NCI-H446 treated with DMSO at 0.1 percent for 48 hours (cell line): ENCODE results near the gene AQP12B.
"Not testable (repeated sequence)": the region's sequence is repeated elsewhere in the genome, so short reads cannot be mapped to it uniquely, and the experiment has no call there.

Experiments
- DNase-seq: peaks from one replicate; lab custom pipeline; 2025; lab: John Stamatoyannopoulos, UW

Gene AQP12B

GRCh38 chr2:240701091-240701735 is 18.5 kb upstream of the AQP12B start:
- DNase-seq = no peak

GRCh38 chr2:240700616-240701015 is 17.9 kb upstream of the AQP12B start:
- not testable (repeated sequence) for DNase-seq

- DNase-seq = not testable (repeated sequence)
Observed at GRCh38 chr2:240699835-240700234, 17.1 kb upstream of the AQP12B start.

- DNase-seq = not testable (repeated sequence)
Observed at GRCh38 chr2:240698852-240699561, 16.3 kb upstream of the AQP12B start.

GRCh38 chr2:240696469-240696868 is 13.8 kb upstream of the AQP12B start:
- not testable (repeated sequence) for DNase-seq

- not testable (repeated sequence) for DNase-seq
Observed at GRCh38 chr2:240695593-240695992, 12.9 kb upstream of the AQP12B start.

- not testable (repeated sequence) for DNase-seq
Observed at GRCh38 chr2:240694304-240694703, 11.6 kb upstream of the AQP12B start.

GRCh38 chr2:240692583-240693561 is 10.2 kb upstream of the AQP12B start:
- not testable (repeated sequence) for DNase-seq

- not testable (repeated sequence) for DNase-seq
Observed at GRCh38 chr2:240691631-240692420, 9.1 kb upstream of the AQP12B start, which contains the start of gene AQP12A. Gene AQP12A (plus strand): TSS chr2:240691866. CDS start chr2:240691914, 48 bp downstream.

GRCh38 chr2:240691075-240691427 is 8.4 kb upstream of the AQP12B start:
- DNase-seq = not testable (repeated sequence)

- peak; percentile 10 for DNase-seq
Observed at GRCh38 chr2:240690421-240691074, 7.9 kb upstream of the AQP12B start.

GRCh38 chr2:240689975-240690374 is 7.3 kb upstream of the AQP12B start:
- no peak for DNase-seq

- DNase-seq = no peak
Observed at GRCh38 chr2:240688553-240688919, 5.9 kb upstream of the AQP12B start.

GRCh38 chr2:240687741-240688552 is 5.3 kb upstream of the AQP12B start:
- no peak for DNase-seq

GRCh38 chr2:240687045-240687740 is 4.5 kb upstream of the AQP12B start:
- DNase-seq = no peak

GRCh38 chr2:240686460-240686859 is 3.8 kb upstream of the AQP12B start:
- DNase-seq = no peak

GRCh38 chr2:240685771-240686371 is 3.2 kb upstream of the AQP12B start:
- no peak for DNase-seq

- DNase-seq = not testable (repeated sequence)
Observed at GRCh38 chr2:240683980-240684728, 1.5 kb upstream of the AQP12B start.
